Liver (tissue), 3 donors: Measurements from ENCODE around the gene TTI1.

ENCODE experiments used
- RAD21 ChIP-seq, 2 donors: IDR thresholded peaks; 2 replicates each; pipeline ENCODE4 v1.6.1; 2016; ENCODE audit warnings: antibody characterized with exemption in 2 of 2, mild to moderate bottlenecking in 2 of 2
- TAF1 ChIP-seq: conservative IDR thresholded peaks from 2 replicates; pipeline ENCODE4 v1.6.1; 2016; ENCODE audit warnings: antibody characterized with exemption, mild to moderate bottlenecking
- TF ChIP-seq, protein P1 (sequence below): fragments of 150-350 bp; IDR thresholded peaks from 2 replicates; pipeline ENCODE4 v1.5.1; 2017; ENCODE audit warnings: improper control_type of control experiment, low read depth, low read length; ENCODE audit not compliant: missing input control
- TF ChIP-seq, protein P2 (sequence below): IDR thresholded peaks from 2 replicates; pipeline ENCODE4 v1.6.1; 2016; ENCODE audit warnings: antibody characterized with exemption, mild to moderate bottlenecking
- donor health status: healthy.
- donor health status: healthy.

DNA sequence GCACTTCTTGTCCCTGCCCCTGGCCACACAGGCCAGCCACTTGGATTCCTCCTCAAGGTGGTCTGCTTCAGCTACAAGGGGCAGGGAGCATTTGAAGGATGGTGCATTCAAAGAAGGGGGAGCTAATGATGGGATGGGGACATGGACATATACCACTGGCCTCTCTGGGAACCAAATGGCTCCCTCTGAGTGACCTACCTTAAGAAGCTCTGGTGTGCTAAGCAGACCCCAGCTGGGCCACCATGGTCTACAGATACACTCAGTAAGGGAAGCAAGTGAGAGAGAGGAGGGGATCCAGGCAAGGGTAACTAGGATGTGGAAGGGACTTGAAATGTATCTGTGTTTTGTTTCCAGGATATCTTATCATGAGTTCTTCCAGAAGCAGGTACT, 62.4 kb downstream of the TTI1 start:
- TF ChIP-seq, protein P1, sequence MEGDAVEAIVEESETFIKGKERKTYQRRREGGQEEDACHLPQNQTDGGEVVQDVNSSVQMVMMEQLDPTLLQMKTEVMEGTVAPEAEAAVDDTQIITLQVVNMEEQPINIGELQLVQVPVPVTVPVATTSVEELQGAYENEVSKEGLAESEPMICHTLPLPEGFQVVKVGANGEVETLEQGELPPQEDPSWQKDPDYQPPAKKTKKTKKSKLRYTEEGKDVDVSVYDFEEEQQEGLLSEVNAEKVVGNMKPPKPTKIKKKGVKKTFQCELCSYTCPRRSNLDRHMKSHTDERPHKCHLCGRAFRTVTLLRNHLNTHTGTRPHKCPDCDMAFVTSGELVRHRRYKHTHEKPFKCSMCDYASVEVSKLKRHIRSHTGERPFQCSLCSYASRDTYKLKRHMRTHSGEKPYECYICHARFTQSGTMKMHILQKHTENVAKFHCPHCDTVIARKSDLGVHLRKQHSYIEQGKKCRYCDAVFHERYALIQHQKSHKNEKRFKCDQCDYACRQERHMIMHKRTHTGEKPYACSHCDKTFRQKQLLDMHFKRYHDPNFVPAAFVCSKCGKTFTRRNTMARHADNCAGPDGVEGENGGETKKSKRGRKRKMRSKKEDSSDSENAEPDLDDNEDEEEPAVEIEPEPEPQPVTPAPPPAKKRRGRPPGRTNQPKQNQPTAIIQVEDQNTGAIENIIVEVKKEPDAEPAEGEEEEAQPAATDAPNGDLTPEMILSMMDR = no peak
- TF ChIP-seq, protein P2, sequence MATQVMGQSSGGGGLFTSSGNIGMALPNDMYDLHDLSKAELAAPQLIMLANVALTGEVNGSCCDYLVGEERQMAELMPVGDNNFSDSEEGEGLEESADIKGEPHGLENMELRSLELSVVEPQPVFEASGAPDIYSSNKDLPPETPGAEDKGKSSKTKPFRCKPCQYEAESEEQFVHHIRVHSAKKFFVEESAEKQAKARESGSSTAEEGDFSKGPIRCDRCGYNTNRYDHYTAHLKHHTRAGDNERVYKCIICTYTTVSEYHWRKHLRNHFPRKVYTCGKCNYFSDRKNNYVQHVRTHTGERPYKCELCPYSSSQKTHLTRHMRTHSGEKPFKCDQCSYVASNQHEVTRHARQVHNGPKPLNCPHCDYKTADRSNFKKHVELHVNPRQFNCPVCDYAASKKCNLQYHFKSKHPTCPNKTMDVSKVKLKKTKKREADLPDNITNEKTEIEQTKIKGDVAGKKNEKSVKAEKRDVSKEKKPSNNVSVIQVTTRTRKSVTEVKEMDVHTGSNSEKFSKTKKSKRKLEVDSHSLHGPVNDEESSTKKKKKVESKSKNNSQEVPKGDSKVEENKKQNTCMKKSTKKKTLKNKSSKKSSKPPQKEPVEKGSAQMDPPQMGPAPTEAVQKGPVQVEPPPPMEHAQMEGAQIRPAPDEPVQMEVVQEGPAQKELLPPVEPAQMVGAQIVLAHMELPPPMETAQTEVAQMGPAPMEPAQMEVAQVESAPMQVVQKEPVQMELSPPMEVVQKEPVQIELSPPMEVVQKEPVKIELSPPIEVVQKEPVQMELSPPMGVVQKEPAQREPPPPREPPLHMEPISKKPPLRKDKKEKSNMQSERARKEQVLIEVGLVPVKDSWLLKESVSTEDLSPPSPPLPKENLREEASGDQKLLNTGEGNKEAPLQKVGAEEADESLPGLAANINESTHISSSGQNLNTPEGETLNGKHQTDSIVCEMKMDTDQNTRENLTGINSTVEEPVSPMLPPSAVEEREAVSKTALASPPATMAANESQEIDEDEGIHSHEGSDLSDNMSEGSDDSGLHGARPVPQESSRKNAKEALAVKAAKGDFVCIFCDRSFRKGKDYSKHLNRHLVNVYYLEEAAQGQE = no peak
- TF ChIP-seq TAF1 (no peak), RAD21 (IDR thresholded peaks at IDR 0.05) (no peak)
